Measurements from ENCODE around the gene NKX2-2.

The NKX2-2 gene

GRCh38 chr20:21512634-21513180 is 1.2 kb downstream of the NKX2-2 start:
- peak; percentile 60 for DNase-seq (ENCODE audit: low spot score)
- TF ChIP-seq CTCF (IDR thresholded peaks at IDR 0.05; ENCODE audit: extremely low read depth, missing control alignments) = no peak

- no peak for TF ChIP-seq CTCF (IDR thresholded peaks at IDR 0.05; ENCODE audit: extremely low read depth, missing control alignments)
- peak; percentile 57 for DNase-seq (ENCODE audit: low spot score)
These were observed 1.8 kb downstream of the NKX2-2 start for GRCh38 chr20:21511850-21512633.

GRCh38 chr20:21511485-21511849 is 2.4 kb downstream of the NKX2-2 start:
- no peak for TF ChIP-seq CTCF (IDR thresholded peaks at IDR 0.05; ENCODE audit: extremely low read depth, missing control alignments)

GRCh38 chr20:21510414-21511384 is 3.2 kb downstream of the NKX2-2 start:
- no peak for TF ChIP-seq CTCF (IDR thresholded peaks at IDR 0.05; ENCODE audit: extremely low read depth, missing control alignments)

More at GRCh38 chr20:21511485-21511849, 2.4 kb downstream of the NKX2-2 start:
- DNase-seq (ENCODE audit: low spot score) = peak; percentile 37

GRCh38 chr20:21509597-21510371 is 4.1 kb downstream of the NKX2-2 start:
- TF ChIP-seq CTCF (IDR thresholded peaks at IDR 0.05; ENCODE audit: extremely low read depth, missing control alignments) = no peak
- peak; percentile 36 for DNase-seq (ENCODE audit: low spot score)

More at GRCh38 chr20:21510414-21511384, 3.2 kb downstream of the NKX2-2 start:
- DNase-seq (ENCODE audit: low spot score) = peak; percentile 63

- no peak for TF ChIP-seq CTCF (IDR thresholded peaks at IDR 0.05; ENCODE audit: extremely low read depth, missing control alignments)
- no peak for DNase-seq (ENCODE audit: low spot score)
These were observed 4.7 kb downstream of the NKX2-2 start for GRCh38 chr20:21509079-21509596.

Measured in GM20000 (cell line).